ENCODE measurements around the gene CDCA3. TPM values are rescaled to one million over a fixed set of nuclear protein-coding genes. Genes with fewer than 3 reads are reported as not detected.

Gene CDCA3
- total and polyA plus RNA-seq, 2 of the 13 experiments (the other 11 are each of a cell fraction or from before 2014, with no cell fraction given) = 32.7 to 56.5 TPM

GRCh38 chr12:6829536-6830220, 21.4 kb downstream of the CDCA3 start (continued):
- no peak for TF ChIP-seq JARID2 (CRISPR knock-in tag; IDR thresholded peaks at IDR 0.05; ENCODE audit: insufficient replicate concordance)
- no peak for TF ChIP-seq NPAS2 (CRISPR knock-in tag; IDR thresholded peaks at IDR 0.05; ENCODE audit: borderline replicate concordance)
- TF ChIP-seq HNRNPL (IDR thresholded peaks at IDR 0.05; ENCODE audit: low read depth, low read length) = no peak
- 0 out of 2 replicates have a peak, but pooled peaks have one; percentile 21 for TF ChIP-seq NR2C2 (CRISPR knock-in tag; IDR thresholded peaks at IDR 0.05; ENCODE audit: borderline replicate concordance)
- no peak for TF ChIP-seq SMARCE1 (IDR thresholded peaks at IDR 0.05; ENCODE audit: borderline replicate concordance)
- TF ChIP-seq MYC (CRISPR knock-in tag; IDR thresholded peaks at IDR 0.05; ENCODE audit: borderline replicate concordance) = peak; percentile 68
- TF ChIP-seq ZNF879 (CRISPR knock-in tag; IDR thresholded peaks at IDR 0.05) = no peak; the same call in 1 of the 2 replicates
- TF ChIP-seq CENPX (CRISPR knock-in tag; IDR thresholded peaks at IDR 0.05) = no peak
- no peak for TF ChIP-seq ZNF619 (CRISPR knock-in tag; IDR thresholded peaks at IDR 0.05)
- 0 out of 2 replicates have a peak, but pooled peaks have one; percentile 48 for TF ChIP-seq ZBTB7B (CRISPR knock-in tag; IDR thresholded peaks at IDR 0.05)
- TF ChIP-seq STAG1 (CRISPR knock-in tag; IDR thresholded peaks at IDR 0.05) = no peak
- 0 out of 2 replicates have a peak, but pooled peaks have one; percentile 31 for TF ChIP-seq PRDM15 (CRISPR knock-in tag; IDR thresholded peaks at IDR 0.05)
- no peak for TF ChIP-seq NFIC (IDR thresholded peaks at IDR 0.05; ENCODE audit: low read length)
- TF ChIP-seq, protein P1, sequence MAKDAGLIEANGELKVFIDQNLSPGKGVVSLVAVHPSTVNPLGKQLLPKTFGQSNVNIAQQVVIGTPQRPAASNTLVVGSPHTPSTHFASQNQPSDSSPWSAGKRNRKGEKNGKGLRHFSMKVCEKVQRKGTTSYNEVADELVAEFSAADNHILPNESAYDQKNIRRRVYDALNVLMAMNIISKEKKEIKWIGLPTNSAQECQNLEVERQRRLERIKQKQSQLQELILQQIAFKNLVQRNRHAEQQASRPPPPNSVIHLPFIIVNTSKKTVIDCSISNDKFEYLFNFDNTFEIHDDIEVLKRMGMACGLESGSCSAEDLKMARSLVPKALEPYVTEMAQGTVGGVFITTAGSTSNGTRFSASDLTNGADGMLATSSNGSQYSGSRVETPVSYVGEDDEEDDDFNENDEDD (CRISPR knock-in tag; IDR thresholded peaks at IDR 0.05; ENCODE audit: borderline replicate concordance) = no peak
- TF ChIP-seq CENPT (CRISPR knock-in tag; IDR thresholded peaks at IDR 0.05; ENCODE audit: low read depth) = no peak
- TF ChIP-seq, protein P2, sequence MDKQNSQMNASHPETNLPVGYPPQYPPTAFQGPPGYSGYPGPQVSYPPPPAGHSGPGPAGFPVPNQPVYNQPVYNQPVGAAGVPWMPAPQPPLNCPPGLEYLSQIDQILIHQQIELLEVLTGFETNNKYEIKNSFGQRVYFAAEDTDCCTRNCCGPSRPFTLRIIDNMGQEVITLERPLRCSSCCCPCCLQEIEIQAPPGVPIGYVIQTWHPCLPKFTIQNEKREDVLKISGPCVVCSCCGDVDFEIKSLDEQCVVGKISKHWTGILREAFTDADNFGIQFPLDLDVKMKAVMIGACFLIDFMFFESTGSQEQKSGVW (CRISPR knock-in tag; IDR thresholded peaks at IDR 0.05; ENCODE audit: borderline replicate concordance) = no peak
- peak in 1 of 2 experiments; percentile 87; a peak in 2 of 4 replicates for TF ChIP-seq POLR2A (IDR thresholded peaks at IDR 0.05; ENCODE audit: insufficient read depth in 1 of 2, low read depth in 2 of 2, low read length in 2 of 2)
- TF ChIP-seq ZNF263 (CRISPR knock-in tag; IDR thresholded peaks at IDR 0.05) = peak; percentile 51; the same call in 1 of the 2 replicates
- TF ChIP-seq HOXA9 (CRISPR knock-in tag; IDR thresholded peaks at IDR 0.05; ENCODE audit: borderline replicate concordance) = no peak
- 0 out of 2 replicates have a peak, but pooled peaks have one; percentile 17 for TF ChIP-seq SRY (CRISPR knock-in tag; IDR thresholded peaks at IDR 0.05)
- TF ChIP-seq NR2F6 (IDR thresholded peaks at IDR 0.05) = no peak
- no peak for TF ChIP-seq NR2F6 (CRISPR knock-in tag; IDR thresholded peaks at IDR 0.05)
- no peak for TF ChIP-seq MZF1 (CRISPR knock-in tag; IDR thresholded peaks at IDR 0.05; ENCODE audit: borderline replicate concordance)
- no peak for TF ChIP-seq CHCHD3 (CRISPR knock-in tag; IDR thresholded peaks at IDR 0.05)

Data from HepG2 (cell line).